Measurements from ENCODE around the gene PACRGL. TPM values are rescaled to one million over a fixed set of nuclear protein-coding genes. Genes with fewer than 3 reads are reported as not detected.
A peak's percentile ranks its signal among the peaks of the same experiment; 100 is the strongest.

Gene PACRGL
- total RNA-seq, 2 donors from 2014 or later: 3.0 to 17.1 TPM

GRCh38 chr4:20761382-20761781, 61.1 kb downstream of the PACRGL start:
- H3K9me3 ChIP-seq: no peaks in the 10 kb centered on the region
- DNase-seq: peak in 1 of 4 donors; percentile 21
- H3K36me3 ChIP-seq (replicated peaks in 1 of 2; ENCODE audit: insufficient read depth in 1 of 2, low read depth in 2 of 2): no peaks in the 10 kb centered on the region
- H3K4me1 ChIP-seq: no peaks in the 10 kb centered on the region
- no peak for ATAC-seq
- TF ChIP-seq, protein P1, sequence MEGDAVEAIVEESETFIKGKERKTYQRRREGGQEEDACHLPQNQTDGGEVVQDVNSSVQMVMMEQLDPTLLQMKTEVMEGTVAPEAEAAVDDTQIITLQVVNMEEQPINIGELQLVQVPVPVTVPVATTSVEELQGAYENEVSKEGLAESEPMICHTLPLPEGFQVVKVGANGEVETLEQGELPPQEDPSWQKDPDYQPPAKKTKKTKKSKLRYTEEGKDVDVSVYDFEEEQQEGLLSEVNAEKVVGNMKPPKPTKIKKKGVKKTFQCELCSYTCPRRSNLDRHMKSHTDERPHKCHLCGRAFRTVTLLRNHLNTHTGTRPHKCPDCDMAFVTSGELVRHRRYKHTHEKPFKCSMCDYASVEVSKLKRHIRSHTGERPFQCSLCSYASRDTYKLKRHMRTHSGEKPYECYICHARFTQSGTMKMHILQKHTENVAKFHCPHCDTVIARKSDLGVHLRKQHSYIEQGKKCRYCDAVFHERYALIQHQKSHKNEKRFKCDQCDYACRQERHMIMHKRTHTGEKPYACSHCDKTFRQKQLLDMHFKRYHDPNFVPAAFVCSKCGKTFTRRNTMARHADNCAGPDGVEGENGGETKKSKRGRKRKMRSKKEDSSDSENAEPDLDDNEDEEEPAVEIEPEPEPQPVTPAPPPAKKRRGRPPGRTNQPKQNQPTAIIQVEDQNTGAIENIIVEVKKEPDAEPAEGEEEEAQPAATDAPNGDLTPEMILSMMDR (IDR thresholded peaks at IDR 0.05): no peak
- no peak for TF ChIP-seq POLR2A (IDR thresholded peaks at IDR 0.05)
- no peak overlapping the region for H3K27ac ChIP-seq
- no peaks in the 10 kb centered on the region for H3K27me3 ChIP-seq
- no peak overlapping the region for H3K4me3 ChIP-seq
- intact Hi-C loops (cut with DNase I): no loop called here

DNA sequence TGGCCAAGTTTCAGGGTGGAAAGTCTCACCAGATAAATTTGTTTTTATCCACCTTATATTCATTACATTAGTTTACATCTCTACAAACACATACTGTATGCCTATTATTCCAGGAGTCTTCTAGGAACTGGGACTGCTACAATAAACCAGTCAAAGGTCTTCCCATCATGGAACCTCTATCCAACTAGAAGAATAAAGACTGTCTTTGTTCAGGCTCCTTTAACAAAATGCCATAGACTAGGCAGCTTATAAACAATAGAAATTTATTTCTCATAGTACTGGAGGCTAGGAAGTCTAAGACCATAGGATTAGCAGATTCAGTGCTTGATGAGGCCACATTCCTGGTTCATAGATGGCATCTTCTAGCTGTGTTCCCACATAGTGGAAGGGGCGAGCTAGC, 61.6 kb downstream of the PACRGL start:
- no peak overlapping the region for H3K4me3 ChIP-seq
- H3K9me3 ChIP-seq: no peaks in the 10 kb centered on the region
- ATAC-seq (no peak), DNase-seq (no peak)
- WGBS, 2 donors: 92 to 95% methylated on average over 1 of the region's 1 CpG
- H3K4me1 ChIP-seq: no peaks in the 10 kb centered on the region
- TF ChIP-seq POLR2A (IDR thresholded peaks at IDR 0.05): no peak
- TF ChIP-seq, protein P1 (IDR thresholded peaks at IDR 0.05): no peak
- H3K36me3 ChIP-seq (replicated peaks in 1 of 2; ENCODE audit: insufficient read depth in 1 of 2, low read depth in 2 of 2): no peaks in the 10 kb centered on the region
- H3K27ac ChIP-seq: no peak overlapping the region
- intact Hi-C loops (cut with DNase I): no loop called here
- H3K27me3 ChIP-seq: no peaks in the 10 kb centered on the region

- no peak overlapping the region for H3K4me3 ChIP-seq
- TF ChIP-seq POLR2A (IDR thresholded peaks at IDR 0.05): no peak
- TF ChIP-seq, protein P1 (IDR thresholded peaks at IDR 0.05): no peak
- intact Hi-C loops (cut with DNase I): no loop called here
- no peaks in the 10 kb centered on the region for H3K27me3 ChIP-seq
- no peaks in the 10 kb centered on the region for H3K9me3 ChIP-seq
- H3K27ac ChIP-seq: no peak overlapping the region
- no peaks in the 10 kb centered on the region for H3K36me3 ChIP-seq (replicated peaks in 1 of 2; ENCODE audit: insufficient read depth in 1 of 2, low read depth in 2 of 2)
- DNase-seq (no peak), ATAC-seq (no peak)
- no peaks in the 10 kb centered on the region for H3K4me1 ChIP-seq
- 83 to 85% methylated on average over 13 of the region's 13 CpGs for WGBS, 2 donors
Observed at GRCh38 chr4:20764366-20764992, 64.2 kb downstream of the PACRGL start.

- Histone ChIP-seq H3K27me3 (no peaks in the 10 kb centered on the region), H3K4me3 (no peak overlapping the region), H3K27ac (no peak overlapping the region), H3K36me3 (replicated peaks in 1 of 2; ENCODE audit: insufficient read depth in 1 of 2, low read depth in 2 of 2) (no peaks in the 10 kb centered on the region), H3K9me3 (no peaks in the 10 kb centered on the region), H3K4me1 (peaks cover 6% of the 10 kb centered on the region)
- intact Hi-C loops (cut with DNase I): loop anchor here (10.0 kb wide), 1 partner anchor 691 kb away; no protein-coding TSS in a partner anchor
- DNase-seq: peak; percentile 37 to 53 (median 42)
- no peak for TF ChIP-seq POLR2A (IDR thresholded peaks at IDR 0.05)
- TF ChIP-seq, protein P1 (IDR thresholded peaks at IDR 0.05): peak; percentile 38 to 69 (median 64)
- peak; percentile 68 for ATAC-seq
- WGBS, 2 donors: 20 to 23% methylated on average over 14 of the region's 14 CpGs
Observed at GRCh38 chr4:20773144-20773997, 73.1 kb downstream of the PACRGL start.

Measured in body of pancreas (tissue), 4 donors.